Fibroblast of lung (primary cell): ENCODE data around the gene RWDD4. TPM values are rescaled to one million over a fixed set of nuclear protein-coding genes. Genes with fewer than 3 reads are reported as not detected.

Source experiments
- DNase-seq, 2 donors: peaks; one replicate each; pipeline versions ENCODE4 v3.0.0 to v3.0.0-alpha.2; 2010; ENCODE audit warnings: low read depth in 2 of 2
- H2AFZ ChIP-seq: 2 replicates; pipeline ENCODE4 v1.5.1; 2012; ENCODE audit warnings: low read length, control low read depth, inconsistent platforms
- H3K27ac ChIP-seq: 2 replicates; pipeline ENCODE4 v1.5.1; 2011; ENCODE audit warnings: low read length, control low read depth; ENCODE audit not compliant: insufficient read depth
- H3K27me3 ChIP-seq: 2 replicates; pipeline ENCODE4 v1.5.1; 2011; ENCODE audit warnings: mild to moderate bottlenecking, low read length; ENCODE audit not compliant: control insufficient read depth, insufficient read depth
- H3K36me3 ChIP-seq: 2 replicates; pipeline ENCODE4 v1.5.1; 2011; ENCODE audit warnings: low read length; ENCODE audit not compliant: control insufficient read depth, insufficient read depth
- H3K4me1 ChIP-seq: 2 replicates; pipeline ENCODE4 v1.5.1; 2011; ENCODE audit warnings: low read length; ENCODE audit not compliant: control insufficient read depth, insufficient read depth; ENCODE audit errors: extremely low read depth
- H3K4me2 ChIP-seq: 2 replicates; pipeline ENCODE4 v1.5.1; 2011; ENCODE audit warnings: low read length, control low read depth; ENCODE audit not compliant: insufficient read depth; ENCODE audit errors: extremely low read depth
- H3K4me3 ChIP-seq, 4 experiments: fragments of 200-600 bp in 1 of 4; sonication (generic) in 1 of 4; replicated peaks in 1 of 4; 2 replicates each; pipeline ENCODE4 v1.5.1; 2011 to 2016; ENCODE audit warnings: low read length in 4 of 4, low read depth in 3 of 4, mild to moderate bottlenecking in 3 of 4, control low read depth in 2 of 4, inconsistent platforms in 1 of 4, mixed read lengths in 1 of 4; ENCODE audit not compliant: insufficient read depth in 1 of 4; ENCODE audit errors: control extremely low read depth in 1 of 4
- H3K79me2 ChIP-seq: 2 replicates; pipeline ENCODE4 v1.5.1; 2012; ENCODE audit warnings: mild to moderate bottlenecking, low read length, inconsistent platforms; ENCODE audit not compliant: control insufficient read depth, insufficient read depth
- H3K9ac ChIP-seq: 2 replicates; pipeline ENCODE4 v1.5.1; 2011; ENCODE audit warnings: mild to moderate bottlenecking, low read length, control low read depth; ENCODE audit not compliant: insufficient read depth
- H3K9me3 ChIP-seq: 2 replicates; pipeline ENCODE4 v1.5.1; 2012; ENCODE audit warnings: low read depth, low read length; ENCODE audit not compliant: control insufficient read depth, insufficient read depth
- H4K20me1 ChIP-seq: 2 replicates; pipeline ENCODE4 v1.5.1; 2011; ENCODE audit warnings: low read length; ENCODE audit not compliant: control insufficient read depth, insufficient read depth; ENCODE audit errors: extremely low read depth
- CTCF ChIP-seq, 2 donors: IDR thresholded peaks in 1 of 2; conservative IDR thresholded peaks in 1 of 2; 1 replicate in 1 of 2; 2 replicates in 1 of 2; pipeline ENCODE4 v1.5.1; 2011 to 2012; ENCODE audit warnings: low read length in 2 of 2, control low read depth in 1 of 2, inconsistent platforms in 1 of 2, low read depth in 1 of 2, mild to moderate bottlenecking in 1 of 2
- EZH2 ChIP-seq: IDR thresholded peaks from 2 replicates; pipeline ENCODE4 v1.5.1; 2012; ENCODE audit warnings: low read length, control low read depth, mild to moderate bottlenecking; ENCODE audit errors: missing control alignments
- polyA plus RNA-seq, 2 donors: library from polyadenylated mRNA; depleted of rRNA in 1 of 2; stranded (reverse) in 1 of 2; unstranded in 1 of 2; fragments of >200 nt; gene quantifications; 2 replicates each; pipeline ENCODE4 v1.2.1, GENCODE V29; 2011 to 2012; ENCODE audit warnings: missing spikeins in 1 of 2
- total RNA-seq: library from RNA; depleted of rRNA; stranded (reverse); fragments of >200 nt; gene quantifications from 2 replicates; pipeline ENCODE4 v1.2.1, GENCODE V29; 2014

Gene RWDD4
- total and polyA plus RNA-seq, 2 donors (not counting 1 experiment from before 2014, with no cell fraction given) = 17.8 to 20.7 TPM

- no peaks in the 10 kb centered on the region for H3K4me1 ChIP-seq
- H3K79me2 ChIP-seq = no peaks in the 10 kb centered on the region
- no peak overlapping the region for H2AFZ ChIP-seq
- no peak overlapping the region for H3K4me2 ChIP-seq
- H3K27ac ChIP-seq = no peak overlapping the region
- no peaks in the 10 kb centered on the region for H3K36me3 ChIP-seq
- H4K20me1 ChIP-seq = no peaks in the 10 kb centered on the region
- H3K27me3 ChIP-seq = no peaks in the 10 kb centered on the region
- DNase-seq = no peak
- no peak for TF ChIP-seq EZH2
- TF ChIP-seq CTCF (conservative IDR thresholded peaks at IDR 0.05 in 1 of 2, IDR thresholded peaks at IDR 0.05 in 1 of 2; ENCODE audit: low read depth in 1 of 2, low read length in 2 of 2) = no peak
- H3K9ac ChIP-seq = no peak overlapping the region
- H3K9me3 ChIP-seq = no peaks in the 10 kb centered on the region
- no peak overlapping the region for H3K4me3 ChIP-seq
Observed at GRCh38 chr4:183599690-183600089, 59.3 kb downstream of the RWDD4 start.

- TF ChIP-seq EZH2 (no peak), CTCF (conservative IDR thresholded peaks at IDR 0.05 in 1 of 2, IDR thresholded peaks at IDR 0.05 in 1 of 2; ENCODE audit: low read depth in 1 of 2, low read length in 2 of 2) (no peak)
- Histone ChIP-seq H3K4me1 (no peaks in the 10 kb centered on the region), H3K36me3 (no peaks in the 10 kb centered on the region), H3K9me3 (no peaks in the 10 kb centered on the region), H3K9ac (no peak overlapping the region), H3K79me2 (no peaks in the 10 kb centered on the region), H2AFZ (no peak overlapping the region), H3K4me3 (no peak overlapping the region), H3K27ac (no peak overlapping the region), H3K4me2 (no peak overlapping the region), H4K20me1 (no peaks in the 10 kb centered on the region), H3K27me3 (no peaks in the 10 kb centered on the region)
- DNase-seq = no peak
Observed at GRCh38 chr4:183599284-183599683, 59.7 kb downstream of the RWDD4 start.

- no peak overlapping the region for H2AFZ ChIP-seq
Observed at GRCh38 chr4:183596067-183596757, 62.8 kb downstream of the RWDD4 start.

More at GRCh38 chr4:183596067-183596757, 62.8 kb downstream of the RWDD4 start:
- TF ChIP-seq EZH2 = no peak
- no peak for TF ChIP-seq CTCF (conservative IDR thresholded peaks at IDR 0.05 in 1 of 2, IDR thresholded peaks at IDR 0.05 in 1 of 2; ENCODE audit: low read depth in 1 of 2, low read length in 2 of 2)
- Histone ChIP-seq H3K4me1 (no peaks in the 10 kb centered on the region), H3K9ac (no peak overlapping the region), H3K27me3 (no peaks in the 10 kb centered on the region), H4K20me1 (no peaks in the 10 kb centered on the region), H3K4me3 (no peak overlapping the region), H3K79me2 (no peaks in the 10 kb centered on the region), H3K27ac (no peak overlapping the region), H3K9me3 (no peaks in the 10 kb centered on the region), H3K4me2 (no peak overlapping the region), H3K36me3 (no peaks in the 10 kb centered on the region)
- no peak for DNase-seq
